A549 treated with AZD9567 at 1 μM for 4 hours (cell line): Measurements from ENCODE around the gene C6. TPM values are rescaled to one million over a fixed set of nuclear protein-coding genes. Genes with fewer than 3 reads are reported as not detected.

Source experiments
- total RNA-seq: library from RNA; stranded (reverse); fragments of 200-300 nt; extraction: Qiagen RNA extraction; gene quantifications from 5 replicates; pipeline ENCODE4 v1.2.3, GENCODE V29; 2022; ENCODE audit not compliant: insufficient read depth

The C6 gene
- not detected in 5 replicates for total RNA-seq

GRCh38 chr5:41213340-41213739 lies at the start of gene C6:
TSS of gene C6 (minus strand) at chr5:41213532. CDS start at chr5:41203230, 10,302 bp downstream.

Other genes with a start within 250 kb of the C6 start
- gene MROH2B, start 142.2 kb downstream of the C6 start, total RNA-seq = not detected in 5 replicates